ENCODE results near the gene FERMT2.
"Not testable (repeated sequence)": the region's sequence is repeated elsewhere in the genome, so short reads cannot be mapped to it uniquely, and the experiment has no call there.

FERMT2 gene

DNA sequence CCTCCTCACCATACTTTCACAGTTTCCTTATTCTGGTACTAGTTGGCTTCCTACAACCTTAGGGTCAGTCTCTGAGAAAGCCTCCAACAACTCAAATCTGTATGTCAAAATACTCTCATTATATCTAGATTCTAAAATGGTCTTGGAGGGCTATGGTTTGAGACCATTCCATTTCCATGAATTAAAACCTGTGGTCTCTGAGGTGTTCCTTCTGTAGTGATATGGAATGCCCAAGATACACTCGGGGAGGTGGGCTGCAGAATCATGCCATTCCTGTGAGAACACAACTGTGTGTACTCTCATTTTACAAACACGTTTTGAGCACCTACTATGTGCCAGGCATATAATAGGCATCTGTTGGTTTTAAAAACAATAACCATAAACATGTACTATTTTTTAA, 74.0 kb downstream of the FERMT2 start:
- no peak for DNase-seq (ENCODE audit: insufficient read length)
- TF ChIP-seq POLR2A (IDR thresholded peaks at IDR 0.05; ENCODE audit: low read depth, low read length) (no peak), TAF1 (IDR thresholded peaks at IDR 0.05; ENCODE audit: borderline replicate concordance, low read depth, low read length) (no peak), POLR2AphosphoS5 (IDR thresholded peaks at IDR 0.05; ENCODE audit: low read depth, low read length) (no peak)
- no peak for FAIRE-seq

DNA sequence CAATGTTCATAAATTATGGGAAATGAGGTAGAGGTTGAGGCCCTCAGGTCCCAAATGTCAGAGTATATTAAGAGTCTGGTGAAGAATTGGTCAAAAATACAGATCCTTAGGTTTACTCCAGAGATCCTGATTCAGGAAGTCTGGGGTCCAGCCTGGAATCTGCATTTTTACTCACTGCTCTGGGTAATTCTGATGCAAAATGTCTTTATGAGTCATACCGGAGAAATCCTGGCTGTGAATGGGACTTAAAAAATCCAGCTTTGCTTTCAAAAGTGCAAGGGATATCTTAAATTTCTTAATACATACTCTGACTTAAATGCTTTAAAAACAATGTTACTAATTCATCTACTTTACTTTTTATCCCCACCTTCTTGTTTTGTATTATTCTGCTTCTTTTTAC, 74.5 kb downstream of the FERMT2 start:
- no peak for FAIRE-seq
- TF ChIP-seq TAF1 (IDR thresholded peaks at IDR 0.05; ENCODE audit: borderline replicate concordance, low read depth, low read length), result no peak
- no peak for TF ChIP-seq POLR2AphosphoS5 (IDR thresholded peaks at IDR 0.05; ENCODE audit: low read depth, low read length)
- TF ChIP-seq POLR2A (IDR thresholded peaks at IDR 0.05; ENCODE audit: low read depth, low read length), result no peak
- no peak for DNase-seq (ENCODE audit: insufficient read length)

- no peak for FAIRE-seq
- DNase-seq (ENCODE audit: insufficient read length), result no peak
- no peak for TF ChIP-seq TAF1 (IDR thresholded peaks at IDR 0.05; ENCODE audit: borderline replicate concordance, low read depth, low read length)
- no peak for TF ChIP-seq POLR2A (IDR thresholded peaks at IDR 0.05; ENCODE audit: low read depth, low read length)
Measured at GRCh38 chr14:52875707-52876106, 75.1 kb downstream of the FERMT2 start.

DNA sequence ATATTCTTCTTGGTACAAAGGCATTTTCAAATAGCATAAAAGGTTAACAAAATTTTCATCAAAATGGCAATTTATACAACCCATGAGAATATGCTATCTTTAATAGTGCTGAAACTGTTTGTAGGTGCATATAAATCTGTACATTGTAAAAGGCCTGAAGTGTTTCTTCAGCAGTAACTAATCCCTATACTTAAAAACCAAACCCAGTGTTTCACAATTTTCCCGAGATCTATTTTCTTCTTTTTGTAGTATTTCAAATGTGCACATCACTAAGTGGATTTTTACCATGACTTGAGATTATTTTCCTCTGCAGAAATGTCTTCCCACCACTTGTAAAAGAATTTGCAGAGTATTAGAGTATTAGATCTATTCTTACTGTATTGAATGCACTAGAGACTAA, 76.5 kb downstream of the FERMT2 start:
- FAIRE-seq, result peak; percentile 60
- no peak for TF ChIP-seq POLR2AphosphoS5 (IDR thresholded peaks at IDR 0.05; ENCODE audit: low read depth, low read length)
- no peak for TF ChIP-seq POLR2A (IDR thresholded peaks at IDR 0.05; ENCODE audit: low read depth, low read length)
- no peak for DNase-seq (ENCODE audit: insufficient read length)

DNA sequence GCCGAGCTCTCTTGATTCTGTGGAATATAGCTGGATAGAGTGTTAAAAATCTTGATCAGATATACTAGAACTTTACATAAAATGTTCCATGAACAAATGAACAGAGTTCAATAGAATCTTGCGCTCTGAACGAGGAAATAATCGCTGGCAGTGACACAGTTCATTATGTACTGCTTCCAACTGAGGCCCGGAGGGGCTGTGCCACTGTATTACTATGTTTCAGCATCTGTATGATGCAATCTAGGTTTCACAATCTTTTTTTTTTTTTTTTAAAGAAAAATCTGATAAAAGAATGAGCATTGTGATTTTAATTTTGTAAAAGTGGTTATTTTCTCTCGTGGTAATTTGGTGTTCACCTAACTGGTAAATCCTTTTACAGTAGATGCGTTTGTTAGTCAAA, 77.2 kb downstream of the FERMT2 start:
- DNase-seq (ENCODE audit: insufficient read length), result no peak
- FAIRE-seq, result no peak
- TF ChIP-seq POLR2AphosphoS5 (IDR thresholded peaks at IDR 0.05; ENCODE audit: low read depth, low read length) (no peak), TAF1 (IDR thresholded peaks at IDR 0.05; ENCODE audit: borderline replicate concordance, low read depth, low read length) (no peak)

DNA sequence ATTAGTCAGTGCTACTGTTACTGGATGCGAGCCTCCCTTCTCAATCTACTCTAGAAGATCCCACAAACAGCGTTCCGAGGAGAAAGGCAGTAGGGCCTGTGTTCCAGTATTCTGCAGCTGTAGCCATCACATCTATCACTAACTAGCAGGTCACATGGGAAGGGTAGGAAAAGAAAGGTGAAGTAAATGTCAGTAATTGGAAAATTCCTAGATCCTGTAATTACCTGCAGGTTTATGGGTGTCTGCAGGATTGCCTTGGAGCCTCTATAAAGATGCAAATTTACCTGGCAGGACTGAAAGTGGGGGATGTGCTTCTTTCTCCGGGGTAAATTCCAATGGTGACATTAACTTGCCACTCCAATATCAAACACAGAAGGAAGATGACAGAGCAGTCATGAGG, 77.8 kb downstream of the FERMT2 start:
- no peak for FAIRE-seq
- DNase-seq (ENCODE audit: insufficient read length), result no peak
- TF ChIP-seq POLR2AphosphoS5 (IDR thresholded peaks at IDR 0.05; ENCODE audit: low read depth, low read length) (no peak), TAF1 (IDR thresholded peaks at IDR 0.05; ENCODE audit: borderline replicate concordance, low read depth, low read length) (no peak), POLR2A (IDR thresholded peaks at IDR 0.05; ENCODE audit: low read depth, low read length) (no peak)

DNA sequence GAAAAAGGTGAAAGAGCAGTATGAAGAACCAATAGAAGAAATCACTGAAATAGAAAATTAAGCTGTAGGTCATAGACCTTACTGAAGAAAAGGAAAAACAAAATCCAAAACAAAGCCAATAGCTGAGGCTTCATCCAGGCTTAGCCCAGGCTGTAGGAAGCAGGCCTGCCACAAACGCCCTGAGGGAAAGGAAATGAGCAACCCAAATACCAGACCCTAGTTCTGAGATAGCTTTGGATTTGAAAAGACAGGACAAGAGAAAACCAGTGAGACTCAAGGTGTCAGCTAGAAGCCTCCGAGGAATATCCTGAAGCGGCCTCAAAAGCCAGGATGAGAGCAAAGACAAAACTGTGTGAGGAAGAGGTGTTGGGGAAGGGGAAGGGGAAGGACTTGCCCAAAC, 79.2 kb downstream of the FERMT2 start:
- DNase-seq (ENCODE audit: insufficient read length), result no peak
- TF ChIP-seq TAF1 (IDR thresholded peaks at IDR 0.05; ENCODE audit: borderline replicate concordance, low read depth, low read length) (no peak), POLR2AphosphoS5 (IDR thresholded peaks at IDR 0.05; ENCODE audit: low read depth, low read length) (no peak)
- FAIRE-seq, result no peak

GRCh38 chr14:52868911-52869618, 81.8 kb downstream of the FERMT2 start:
- FAIRE-seq, result no peak
- no peak for DNase-seq (ENCODE audit: insufficient read length)
- no peak for TF ChIP-seq POLR2AphosphoS5 (IDR thresholded peaks at IDR 0.05; ENCODE audit: low read depth, low read length)
- TF ChIP-seq POLR2A (IDR thresholded peaks at IDR 0.05; ENCODE audit: low read depth, low read length), result no peak
- no peak for TF ChIP-seq TAF1 (IDR thresholded peaks at IDR 0.05; ENCODE audit: borderline replicate concordance, low read depth, low read length)

GRCh38 chr14:52864893-52865292, 86.0 kb downstream of the FERMT2 start:
- not testable (repeated sequence) for DNase-seq (ENCODE audit: insufficient read length); FAIRE-seq

GRCh38 chr14:52863334-52863700, 87.5 kb downstream of the FERMT2 start:
- no peak for TF ChIP-seq POLR2AphosphoS5 (IDR thresholded peaks at IDR 0.05; ENCODE audit: low read depth, low read length)
- no peak for FAIRE-seq
- DNase-seq (ENCODE audit: insufficient read length), result no peak

- no peak for DNase-seq (ENCODE audit: insufficient read length)
- FAIRE-seq, result no peak
- TF ChIP-seq TAF1 (IDR thresholded peaks at IDR 0.05; ENCODE audit: borderline replicate concordance, low read depth, low read length), result no peak
- no peak for TF ChIP-seq POLR2A (IDR thresholded peaks at IDR 0.05; ENCODE audit: low read depth, low read length)
- no peak for TF ChIP-seq POLR2AphosphoS5 (IDR thresholded peaks at IDR 0.05; ENCODE audit: low read depth, low read length)
Measured at GRCh38 chr14:52862632-52863333, 88.1 kb downstream of the FERMT2 start.

DNA sequence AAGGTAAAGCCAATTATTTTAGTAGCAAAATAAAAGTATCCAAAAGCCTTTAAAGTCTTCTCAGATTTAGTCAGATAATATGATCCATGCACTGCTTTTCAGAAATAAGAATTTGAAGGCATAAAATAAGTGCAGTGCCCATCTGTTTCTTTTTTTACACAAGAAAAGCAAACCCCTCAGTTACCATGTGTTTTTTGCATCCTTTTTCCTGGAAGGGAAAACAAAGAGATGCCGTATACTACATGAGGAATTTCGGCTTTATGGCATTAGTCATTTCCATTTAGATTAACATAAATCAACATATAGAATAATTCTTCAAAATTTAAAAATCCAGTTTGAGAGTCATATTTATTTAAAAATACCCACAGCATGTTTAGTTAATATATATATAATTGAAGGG, 89.4 kb downstream of the FERMT2 start:
- FAIRE-seq (no peak), DNase-seq (ENCODE audit: insufficient read length) (no peak)
- TF ChIP-seq POLR2A (IDR thresholded peaks at IDR 0.05; ENCODE audit: low read depth, low read length) (no peak), POLR2AphosphoS5 (IDR thresholded peaks at IDR 0.05; ENCODE audit: low read depth, low read length) (no peak), TAF1 (IDR thresholded peaks at IDR 0.05; ENCODE audit: borderline replicate concordance, low read depth, low read length) (no peak)

DNA sequence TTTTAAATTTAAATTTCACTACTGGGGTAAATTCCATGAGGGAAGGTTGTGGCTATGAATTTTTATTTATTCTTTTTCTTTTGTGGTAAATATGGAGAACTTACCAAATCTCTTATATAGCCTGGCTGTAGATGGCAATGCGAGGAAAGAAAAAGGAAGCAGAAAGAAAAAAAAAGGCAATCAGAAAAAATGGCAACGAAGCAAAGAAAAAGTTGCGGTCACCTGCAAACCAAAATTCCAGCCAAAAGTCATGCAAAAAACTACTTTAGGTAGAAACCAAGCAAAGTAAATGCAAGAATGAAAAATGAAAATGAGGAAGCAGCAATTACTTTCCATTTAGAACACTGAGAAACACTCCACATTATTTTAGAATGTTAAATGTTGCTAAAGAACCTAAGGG, 89.9 kb downstream of the FERMT2 start:
- FAIRE-seq (no peak), DNase-seq (ENCODE audit: insufficient read length) (no peak)
- TF ChIP-seq POLR2AphosphoS5 (IDR thresholded peaks at IDR 0.05; ENCODE audit: low read depth, low read length) (no peak), TAF1 (IDR thresholded peaks at IDR 0.05; ENCODE audit: borderline replicate concordance, low read depth, low read length) (no peak), POLR2A (IDR thresholded peaks at IDR 0.05; ENCODE audit: low read depth, low read length) (no peak)

Data from GM12892 (cell line).